Measurements from ENCODE around the gene SFXN3.

- TF ChIP-seq CTCF (IDR thresholded peaks at IDR 0.05), result no peak
- no peak for TF ChIP-seq POLR2A (IDR thresholded peaks at IDR 0.05)
These were observed 46.3 kb upstream of the SFXN3 start for GRCh38 chr10:100984672-100985177.

Data from testis (tissue), 2 donors.